ENCODE data around the gene TMEM269.

- TF ChIP-seq CTCF (IDR thresholded peaks at IDR 0.05; ENCODE audit: low read length) (no peak), EZH2 (IDR thresholded peaks at IDR 0.05; ENCODE audit: borderline replicate concordance, low read length) (no peak)
Measured at GRCh38 chr1:42773420-42773819, 11.4 kb upstream of the TMEM269 start.
